GM19193 (cell line): Measurements from ENCODE around the gene GNB5.

ENCODE experiments used
- POLR2A ChIP-seq: IDR thresholded peaks from 4 replicates; pipeline ENCODE4 v1.6.1; 2011; ENCODE audit not compliant: insufficient read depth, insufficient read length; ENCODE audit errors: extremely low read depth

Gene GNB5

DNA sequence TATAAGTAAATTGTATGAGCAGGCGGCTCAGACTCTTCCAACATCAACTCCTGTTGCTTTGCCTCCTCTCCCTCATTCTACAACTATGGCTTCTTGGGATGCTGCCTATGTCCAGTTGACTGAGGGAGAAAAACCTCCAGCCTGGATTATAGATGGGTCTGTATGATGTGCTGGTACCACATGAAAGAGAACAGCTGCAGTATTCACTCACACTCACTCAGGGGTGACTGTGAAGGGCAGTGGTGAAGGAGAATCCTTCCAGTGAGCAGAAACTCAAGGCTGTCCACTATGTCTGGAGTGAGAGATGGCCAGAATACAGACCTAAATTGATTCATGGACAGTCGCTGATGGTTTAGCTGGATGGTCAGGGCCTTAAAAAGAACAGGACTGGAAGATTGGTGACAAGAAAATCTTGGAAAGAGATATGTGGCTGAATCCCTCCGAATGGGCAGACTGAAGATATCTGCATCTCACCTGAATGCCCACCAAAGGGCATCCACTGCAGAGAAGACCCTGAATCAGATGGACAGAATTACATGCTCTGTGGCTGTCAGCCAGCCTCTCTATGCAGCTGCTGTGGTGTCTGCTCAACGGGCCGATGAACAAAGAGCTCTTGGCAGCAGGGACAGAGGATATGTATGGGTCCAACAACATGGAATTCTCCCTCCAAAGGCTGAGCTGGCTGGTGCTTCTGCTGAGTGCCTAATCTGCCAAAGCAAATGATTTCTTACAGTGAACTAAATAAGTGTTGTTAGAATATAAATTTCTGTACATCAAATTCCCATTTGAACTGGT is 76.7 kb downstream of the GNB5 start:
- TF ChIP-seq POLR2A: no peak

DNA sequence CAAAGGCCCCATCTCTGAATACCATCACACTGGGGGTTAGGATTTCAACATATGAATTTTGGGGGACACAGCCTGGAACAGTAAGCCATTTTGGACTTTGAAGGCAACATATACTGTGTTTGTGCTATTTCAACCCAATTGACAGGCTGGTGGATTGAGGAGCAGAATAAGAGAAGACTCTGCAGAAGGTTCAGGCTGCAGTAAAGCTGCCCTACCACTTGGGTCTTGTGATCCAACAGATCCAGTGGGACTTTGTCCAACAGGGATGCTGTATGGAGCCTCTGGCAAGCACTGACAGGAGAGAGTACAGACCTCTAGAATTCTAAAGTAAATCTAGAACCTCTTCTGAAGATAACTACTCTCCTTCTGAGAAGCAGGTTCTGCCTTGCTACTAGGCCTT is 77.5 kb downstream of the GNB5 start:
- TF ChIP-seq POLR2A: no peak

DNA sequence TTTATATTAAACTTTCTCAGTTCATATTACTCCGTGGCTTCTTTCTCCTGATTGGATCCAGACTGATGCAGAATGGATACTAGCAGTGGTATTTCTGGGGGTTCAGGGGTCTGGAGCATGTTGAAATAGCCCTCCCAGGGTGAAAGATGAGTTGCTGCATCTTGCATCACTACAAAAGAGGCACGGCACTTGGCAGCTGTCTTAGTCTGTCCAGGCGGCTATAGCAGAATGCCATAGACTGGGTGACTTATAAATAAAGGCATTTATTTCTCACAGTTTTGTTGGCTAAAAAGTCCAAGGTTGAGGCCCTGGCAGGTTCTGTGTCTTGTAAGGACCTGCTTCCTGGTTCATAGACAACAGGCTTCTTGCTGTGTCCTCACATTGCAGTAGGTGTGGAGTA is 78.0 kb downstream of the GNB5 start:
- no peak for TF ChIP-seq POLR2A

DNA sequence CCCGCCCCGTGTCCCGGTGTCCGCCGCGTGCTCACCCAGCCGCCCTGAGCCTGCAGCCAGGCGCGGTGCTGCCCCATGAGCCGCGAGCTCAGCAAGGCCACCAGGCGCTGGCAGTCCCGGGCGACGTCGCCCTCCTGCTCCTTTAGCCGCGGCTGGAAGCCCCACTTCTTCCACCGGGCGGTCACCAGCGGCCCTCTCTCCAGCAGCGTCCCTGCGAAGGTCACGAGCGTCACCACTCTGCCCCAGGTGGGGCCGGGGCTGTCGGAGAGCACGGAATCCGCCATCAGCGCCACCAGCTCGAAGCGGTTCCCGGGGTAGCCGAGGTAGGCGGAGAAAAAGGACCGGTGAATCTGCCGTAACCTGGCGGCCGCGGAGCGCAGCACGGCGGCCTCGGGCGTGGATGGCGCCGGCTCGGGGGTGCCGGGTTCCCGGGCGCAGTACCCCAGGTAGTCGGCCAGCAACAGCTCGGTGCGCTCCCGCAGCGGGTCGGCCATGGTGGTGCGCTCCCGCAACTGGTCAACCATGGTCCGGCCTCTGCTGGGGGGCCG is 78.9 kb downstream of the GNB5 start:
- peak; percentile 37 for TF ChIP-seq POLR2A

DNA sequence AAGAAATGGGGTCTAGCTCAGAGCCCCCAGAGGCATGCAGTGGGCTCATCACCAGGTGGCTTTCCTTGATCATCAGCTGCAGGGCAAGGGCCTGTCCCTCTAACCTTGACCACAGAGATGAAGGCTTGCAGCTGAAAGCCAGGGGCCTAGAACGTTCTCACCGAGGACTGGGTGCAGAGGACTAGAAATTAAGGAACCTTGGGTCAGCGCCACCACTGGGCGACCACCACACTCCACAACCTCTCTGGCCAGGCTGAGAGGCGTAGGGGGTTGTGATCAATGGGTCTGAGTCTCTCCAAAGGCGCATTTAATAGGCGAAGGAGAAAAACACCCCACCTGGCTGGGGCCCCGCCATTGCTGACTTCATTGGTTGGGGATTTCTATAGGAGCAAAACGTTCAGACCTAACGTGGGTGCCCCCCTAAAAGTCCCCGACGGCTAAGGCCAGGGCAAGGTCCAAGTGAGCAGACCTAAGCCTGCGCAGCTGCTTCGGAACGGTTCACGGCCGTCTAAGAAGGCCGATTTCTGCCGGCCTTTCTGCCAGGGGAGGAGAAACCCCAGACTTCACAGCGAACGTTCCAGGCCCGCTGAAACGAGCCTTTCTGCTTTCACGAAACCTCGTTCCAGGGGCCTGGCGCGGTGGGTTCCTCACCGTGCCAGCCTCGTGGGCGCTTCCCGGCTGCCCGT is 79.5 kb downstream of the GNB5 start:
- TF ChIP-seq POLR2A: no peak

DNA sequence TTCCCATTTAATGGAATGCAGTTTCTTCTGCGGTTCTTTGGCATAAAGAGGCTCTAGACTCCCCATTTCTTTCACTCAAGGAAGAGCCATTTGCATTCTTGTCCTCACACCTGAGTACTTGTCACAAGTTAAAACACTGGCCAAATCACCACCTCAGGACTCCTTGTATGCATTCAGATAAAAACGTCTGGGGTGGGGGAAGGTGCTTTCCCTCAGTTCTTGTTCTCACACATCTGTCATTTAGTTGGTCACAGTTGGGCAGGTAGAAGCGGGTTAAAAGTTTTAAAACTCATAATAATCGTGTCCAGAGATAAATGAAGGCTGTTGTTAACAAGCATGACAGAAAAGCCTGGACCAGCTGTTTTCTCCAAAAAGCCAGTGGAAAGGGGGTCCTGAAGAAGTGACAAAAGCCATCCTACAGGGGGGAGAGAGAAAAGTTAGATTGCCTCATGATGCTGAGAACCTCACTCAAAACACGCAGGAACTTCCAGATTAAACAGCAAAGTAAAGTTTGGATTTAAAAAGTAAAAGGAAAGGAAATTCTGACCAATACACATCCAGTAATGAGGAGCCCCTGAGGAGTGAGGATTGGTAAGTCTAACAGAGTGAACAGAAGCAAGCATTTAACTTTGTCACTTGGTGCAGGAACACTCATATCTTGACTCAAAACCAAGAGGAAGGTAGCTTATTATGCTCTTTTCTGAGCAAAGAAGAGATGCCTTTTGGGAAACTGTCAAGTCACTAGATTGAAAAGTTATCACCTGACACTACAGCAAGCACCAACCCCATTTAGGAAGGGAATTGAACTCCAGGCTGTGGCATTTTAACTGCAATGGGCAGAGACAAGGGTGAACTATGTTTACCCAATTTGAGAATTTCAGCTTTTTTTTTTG is 81.4 kb downstream of the GNB5 start:
- TF ChIP-seq POLR2A: peak; percentile 7

DNA sequence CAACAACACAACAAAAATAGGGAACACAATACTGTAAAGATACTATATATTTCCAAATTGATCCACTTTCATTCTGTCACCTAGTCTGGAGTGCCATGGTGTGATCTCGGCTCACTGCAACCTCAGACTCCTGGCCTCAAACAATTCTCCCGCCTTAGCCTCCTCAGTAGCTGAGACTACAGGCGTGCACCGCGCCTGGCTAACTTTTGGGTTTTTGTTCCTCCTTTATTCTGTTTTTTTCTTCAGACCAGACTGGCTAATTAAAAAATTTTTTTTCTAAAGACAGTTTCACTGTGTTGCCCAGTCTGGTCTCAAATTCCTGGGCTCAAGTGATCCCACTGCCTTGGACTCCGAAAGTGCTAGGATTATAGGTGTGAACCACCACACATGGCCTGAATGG is 84.0 kb downstream of the GNB5 start:
- TF ChIP-seq POLR2A: no peak

DNA sequence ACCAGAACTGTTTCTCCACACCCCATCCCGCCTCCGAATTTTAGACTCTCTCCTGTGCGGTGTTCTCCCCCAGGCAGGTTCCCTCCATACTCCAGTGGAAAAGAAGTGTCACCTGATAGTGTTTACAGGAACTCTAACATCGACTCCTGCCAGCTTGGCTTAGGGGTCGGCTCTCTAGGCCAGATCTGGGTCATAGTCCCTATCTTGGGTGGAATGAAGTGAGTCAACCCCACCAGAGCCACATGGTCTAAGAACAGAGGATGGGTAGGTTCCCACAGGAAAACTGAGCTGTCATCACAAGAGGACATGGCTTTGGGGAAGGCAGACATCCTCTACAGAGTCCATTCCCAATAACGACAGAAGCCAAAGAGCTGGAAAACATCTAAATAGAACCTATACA is 84.6 kb downstream of the GNB5 start:
- TF ChIP-seq POLR2A: no peak

DNA sequence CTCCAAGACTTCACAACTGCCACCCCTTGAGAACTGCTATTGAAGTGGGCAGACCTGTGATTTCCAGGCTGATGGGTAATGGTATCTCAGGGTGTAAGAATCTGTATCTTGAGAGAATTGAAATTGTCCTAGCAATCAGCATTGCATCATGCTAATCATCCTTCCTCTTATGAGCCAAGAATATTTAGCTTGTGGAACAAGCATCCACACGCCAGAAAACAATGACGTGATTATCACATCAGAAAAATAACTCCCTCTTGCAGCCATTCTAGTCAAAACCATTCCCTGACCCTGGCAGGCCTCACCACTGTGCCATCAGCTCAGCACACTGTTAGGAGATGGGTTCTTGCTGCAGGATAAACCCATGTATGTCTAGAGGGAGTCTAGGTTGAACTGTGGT is 85.3 kb downstream of the GNB5 start:
- no peak for TF ChIP-seq POLR2A

DNA sequence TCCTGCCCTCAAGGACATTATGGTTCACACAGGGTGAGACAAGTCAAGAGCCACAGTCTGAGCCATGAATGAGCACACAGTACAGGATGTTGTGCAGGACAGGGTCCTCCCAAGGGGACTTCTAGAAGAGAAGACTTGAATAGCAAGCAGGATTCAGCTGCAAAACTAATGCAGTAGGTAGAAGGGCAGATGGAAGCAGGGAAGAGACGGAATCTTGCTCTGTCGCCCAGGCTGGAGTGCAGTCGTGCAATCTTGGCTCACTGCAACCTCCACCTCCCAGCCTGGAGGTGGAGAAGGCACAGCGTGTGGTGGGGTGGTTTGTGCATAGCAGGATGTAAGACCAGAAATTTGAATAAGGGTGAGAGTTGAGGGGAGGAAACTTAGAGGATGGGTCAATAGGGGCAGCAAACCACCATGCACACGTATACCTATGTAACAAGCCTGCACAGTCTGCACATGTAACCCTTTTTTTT is 86.6 kb downstream of the GNB5 start:
- peak; percentile 47 for TF ChIP-seq POLR2A

DNA sequence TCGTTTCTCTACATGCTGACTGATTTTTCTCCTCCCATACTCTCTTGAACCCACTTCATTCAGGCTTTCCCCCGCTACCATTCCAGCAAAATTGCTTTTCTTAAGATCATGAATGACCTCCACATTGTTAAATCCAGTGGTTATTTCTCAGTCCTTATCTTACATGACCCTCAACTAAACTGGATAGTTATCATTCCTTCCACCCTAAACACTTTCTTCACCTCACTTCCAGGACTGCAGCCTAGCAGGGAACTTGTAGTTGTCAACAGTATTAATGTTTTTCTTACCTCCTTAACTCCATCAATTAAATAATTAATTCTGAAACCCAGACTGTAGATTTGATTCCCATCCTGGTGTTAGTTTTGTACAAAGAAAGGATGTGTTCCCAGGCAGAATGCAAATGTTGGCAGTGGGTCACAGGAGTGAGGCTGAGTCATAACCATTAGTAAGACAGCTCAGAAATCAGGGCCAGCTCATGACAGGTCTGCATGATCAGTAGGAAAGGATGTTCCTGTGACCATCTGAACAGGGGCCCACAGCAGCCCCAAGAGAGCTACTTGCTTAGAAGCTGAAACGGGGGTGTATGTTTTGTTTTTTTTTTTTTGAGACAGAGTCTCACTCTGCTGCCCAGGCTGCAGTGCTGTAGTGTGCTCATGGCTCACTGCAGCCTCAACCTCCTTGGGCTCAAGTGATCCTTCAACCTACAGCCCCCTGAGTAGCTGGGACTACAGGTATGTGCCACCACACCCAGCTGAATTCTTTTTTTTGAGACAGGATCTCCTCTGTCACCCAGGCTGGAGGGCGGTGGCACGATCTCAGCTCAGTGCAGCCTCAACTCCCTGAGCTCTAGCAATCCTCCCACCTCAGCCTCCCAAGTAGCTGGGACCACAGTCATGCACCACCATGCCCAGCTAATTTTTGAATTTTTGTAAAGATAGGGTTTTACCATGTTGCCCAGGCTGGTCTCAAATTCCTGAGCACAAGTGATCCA is 87.7 kb downstream of the GNB5 start:
- no peak for TF ChIP-seq POLR2A

DNA sequence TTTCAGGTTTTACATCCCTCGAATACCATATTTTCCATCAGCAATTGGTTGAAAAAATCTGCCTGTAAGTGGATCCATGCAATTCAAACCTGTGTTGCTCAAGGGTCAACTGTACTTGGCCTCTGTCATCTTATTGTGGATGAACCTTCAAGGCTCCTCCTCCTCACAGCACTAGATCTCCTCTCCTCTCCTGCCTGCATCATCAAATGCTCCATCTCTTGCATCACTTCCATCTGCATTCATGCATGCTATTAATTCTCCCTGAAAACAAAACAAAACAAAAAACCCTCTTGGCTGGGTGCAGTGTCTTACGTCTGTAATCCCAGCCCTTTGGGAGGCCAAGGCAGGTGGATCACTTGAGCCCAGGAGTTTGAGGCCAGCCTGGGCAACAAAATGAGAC is 88.7 kb downstream of the GNB5 start:
- no peak for TF ChIP-seq POLR2A

DNA sequence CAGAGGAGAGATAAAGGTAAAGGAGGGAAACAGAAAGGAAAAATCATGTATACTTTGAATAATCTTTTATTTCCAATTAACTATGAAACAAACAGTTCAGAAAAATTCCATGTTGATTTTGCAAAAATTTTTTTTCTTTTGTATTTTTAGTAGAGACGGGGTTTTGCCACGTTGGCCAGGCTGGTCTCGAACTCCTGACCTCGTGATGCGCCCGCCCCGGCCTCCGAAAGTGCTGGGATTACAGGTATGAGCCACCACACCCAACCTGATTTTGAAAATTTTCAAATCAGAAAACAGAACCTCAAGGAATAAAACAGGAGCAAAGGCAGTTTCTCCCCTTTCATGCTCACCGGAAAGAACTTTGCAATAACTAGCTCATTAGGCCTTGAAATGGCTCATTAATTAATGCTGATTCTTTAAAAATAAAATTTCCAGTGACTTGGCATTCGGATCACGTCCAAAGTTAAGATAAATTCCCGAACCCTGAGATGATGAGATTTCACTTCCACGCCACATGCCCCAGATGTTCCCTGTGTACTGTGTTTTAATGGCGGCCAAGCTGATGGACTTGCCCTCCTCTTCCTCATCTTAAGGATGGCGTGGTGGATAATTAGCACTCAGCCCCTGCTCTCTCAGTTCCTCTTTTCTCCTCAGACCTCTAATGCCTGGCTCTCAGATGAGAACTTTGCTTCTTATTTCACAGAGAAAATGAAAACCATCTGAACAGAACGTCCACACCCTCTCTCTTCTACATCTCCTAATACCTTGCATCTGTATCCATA is 89.5 kb downstream of the GNB5 start:
- no peak for TF ChIP-seq POLR2A
